Measurements from ENCODE around the gene TBXAS1.

Gene TBXAS1

GRCh38 chr7:139855498-139856270 lies 26.6 kb downstream of the TBXAS1 start:
- no peak overlapping the region for H3K4me3 Mint-ChIP-seq
- H3K27me3 Mint-ChIP-seq: no peaks in the 10 kb centered on the region
- peaks cover 31% of the 10 kb centered on the region for H3K4me1 Mint-ChIP-seq (ENCODE audit: low read depth)
- no peaks in the 10 kb centered on the region for H3K36me3 Mint-ChIP-seq (ENCODE audit: low read depth)
- H3K27ac Mint-ChIP-seq: peak overlapping the region; percentile 77
- DNase-seq: peak; percentile 42
- no peaks in the 10 kb centered on the region for H3K9me3 Mint-ChIP-seq

- H3K27ac Mint-ChIP-seq: no peak overlapping the region
Observed at GRCh38 chr7:139857791-139858190, 28.7 kb downstream of the TBXAS1 start.

GRCh38 chr7:139860090-139860775 lies 31.2 kb downstream of the TBXAS1 start:
- Mint-ChIP-seq H3K36me3 (ENCODE audit: low read depth) (no peaks in the 10 kb centered on the region), H3K9me3 (peaks cover 6% of the 10 kb centered on the region), H3K27ac (no peak overlapping the region), H3K4me3 (no peak overlapping the region), H3K4me1 (ENCODE audit: low read depth) (peaks cover 16% of the 10 kb centered on the region), H3K27me3 (peaks cover 13% of the 10 kb centered on the region)
- no peak for DNase-seq

More at GRCh38 chr7:139857791-139858190, 28.7 kb downstream of the TBXAS1 start:
- Mint-ChIP-seq H3K9me3 (no peaks in the 10 kb centered on the region), H3K4me3 (no peak overlapping the region), H3K27me3 (peaks cover 7% of the 10 kb centered on the region), H3K36me3 (ENCODE audit: low read depth) (no peaks in the 10 kb centered on the region), H3K4me1 (ENCODE audit: low read depth) (peaks cover 31% of the 10 kb centered on the region)
- DNase-seq: no peak

GRCh38 chr7:139861803-139862202 lies 32.7 kb downstream of the TBXAS1 start:
- no peak overlapping the region for H3K4me3 Mint-ChIP-seq
- peaks cover 6% of the 10 kb centered on the region for H3K4me1 Mint-ChIP-seq (ENCODE audit: low read depth)
- peaks cover 13% of the 10 kb centered on the region for H3K27me3 Mint-ChIP-seq
- peaks cover 6% of the 10 kb centered on the region for H3K9me3 Mint-ChIP-seq
- H3K36me3 Mint-ChIP-seq (ENCODE audit: low read depth): no peaks in the 10 kb centered on the region
- no peak overlapping the region for H3K27ac Mint-ChIP-seq
- no peak for DNase-seq

- Mint-ChIP-seq H3K4me1 (ENCODE audit: low read depth) (peaks cover 2% of the 10 kb centered on the region), H3K27me3 (peaks cover 13% of the 10 kb centered on the region), H3K4me3 (no peak overlapping the region), H3K27ac (no peak overlapping the region), H3K9me3 (peaks cover 6% of the 10 kb centered on the region), H3K36me3 (ENCODE audit: low read depth) (no peaks in the 10 kb centered on the region)
- DNase-seq: no peak
Observed at GRCh38 chr7:139866047-139866837, 37.2 kb downstream of the TBXAS1 start.

GRCh38 chr7:139867847-139868246 lies 38.8 kb downstream of the TBXAS1 start:
- Mint-ChIP-seq H3K27me3 (peaks cover 6% of the 10 kb centered on the region), H3K36me3 (ENCODE audit: low read depth) (no peaks in the 10 kb centered on the region), H3K4me3 (no peak overlapping the region), H3K9me3 (peaks cover 6% of the 10 kb centered on the region), H3K27ac (no peak overlapping the region), H3K4me1 (ENCODE audit: low read depth) (peaks cover 2% of the 10 kb centered on the region)
- no peak for DNase-seq

- H3K27me3 Mint-ChIP-seq: no peaks in the 10 kb centered on the region
- no peak for DNase-seq
- no peak overlapping the region for H3K4me3 Mint-ChIP-seq
- peaks cover 2% of the 10 kb centered on the region for H3K4me1 Mint-ChIP-seq (ENCODE audit: low read depth)
- no peak overlapping the region for H3K27ac Mint-ChIP-seq
- H3K36me3 Mint-ChIP-seq (ENCODE audit: low read depth): no peaks in the 10 kb centered on the region
- no peaks in the 10 kb centered on the region for H3K9me3 Mint-ChIP-seq
Observed at GRCh38 chr7:139869886-139870285, 40.8 kb downstream of the TBXAS1 start.

- no peak for DNase-seq
- Mint-ChIP-seq H3K27me3 (no peaks in the 10 kb centered on the region), H3K36me3 (ENCODE audit: low read depth) (no peaks in the 10 kb centered on the region), H3K4me3 (no peak overlapping the region), H3K27ac (no peak overlapping the region), H3K4me1 (ENCODE audit: low read depth) (peaks cover 2% of the 10 kb centered on the region), H3K9me3 (no peaks in the 10 kb centered on the region)
Observed at GRCh38 chr7:139870380-139870779, 41.3 kb downstream of the TBXAS1 start.

GRCh38 chr7:139871331-139871730 lies 42.3 kb downstream of the TBXAS1 start:
- Mint-ChIP-seq H3K27me3 (no peaks in the 10 kb centered on the region), H3K4me1 (ENCODE audit: low read depth) (peaks cover 2% of the 10 kb centered on the region), H3K27ac (no peak overlapping the region), H3K4me3 (no peak overlapping the region), H3K9me3 (no peaks in the 10 kb centered on the region), H3K36me3 (ENCODE audit: low read depth) (no peaks in the 10 kb centered on the region)
- no peak for DNase-seq

GRCh38 chr7:139871820-139872219 lies 42.8 kb downstream of the TBXAS1 start:
- Mint-ChIP-seq H3K27ac (no peak overlapping the region), H3K4me1 (ENCODE audit: low read depth) (peaks cover 2% of the 10 kb centered on the region), H3K36me3 (ENCODE audit: low read depth) (no peaks in the 10 kb centered on the region), H3K9me3 (no peaks in the 10 kb centered on the region), H3K4me3 (no peak overlapping the region), H3K27me3 (no peaks in the 10 kb centered on the region)
- no peak for DNase-seq

- peaks cover 11% of the 10 kb centered on the region for H3K4me1 Mint-ChIP-seq (ENCODE audit: low read depth)
- no peaks in the 10 kb centered on the region for H3K9me3 Mint-ChIP-seq
- no peaks in the 10 kb centered on the region for H3K36me3 Mint-ChIP-seq (ENCODE audit: low read depth)
- H3K4me3 Mint-ChIP-seq: no peak overlapping the region
- no peaks in the 10 kb centered on the region for H3K27me3 Mint-ChIP-seq
- DNase-seq: no peak
- no peak overlapping the region for H3K27ac Mint-ChIP-seq
Observed at GRCh38 chr7:139873593-139874301, 44.7 kb downstream of the TBXAS1 start.

GRCh38 chr7:139874302-139874629 lies 45.2 kb downstream of the TBXAS1 start:
- no peaks in the 10 kb centered on the region for H3K27me3 Mint-ChIP-seq
- H3K36me3 Mint-ChIP-seq (ENCODE audit: low read depth): no peaks in the 10 kb centered on the region
- no peaks in the 10 kb centered on the region for H3K9me3 Mint-ChIP-seq
- no peak overlapping the region for H3K27ac Mint-ChIP-seq
- H3K4me3 Mint-ChIP-seq: no peak overlapping the region
- peaks cover 11% of the 10 kb centered on the region for H3K4me1 Mint-ChIP-seq (ENCODE audit: low read depth)
- DNase-seq: no peak

GRCh38 chr7:139875821-139876241 lies 46.8 kb downstream of the TBXAS1 start:
- Mint-ChIP-seq H3K4me3 (no peak overlapping the region), H3K9me3 (no peaks in the 10 kb centered on the region), H3K4me1 (ENCODE audit: low read depth) (peaks cover 10% of the 10 kb centered on the region), H3K27ac (no peak overlapping the region), H3K27me3 (no peaks in the 10 kb centered on the region), H3K36me3 (ENCODE audit: low read depth) (no peaks in the 10 kb centered on the region)
- no peak for DNase-seq

GRCh38 chr7:139876622-139877283 lies 47.7 kb downstream of the TBXAS1 start:
- Mint-ChIP-seq H3K9me3 (no peaks in the 10 kb centered on the region), H3K27ac (no peak overlapping the region), H3K4me3 (no peak overlapping the region), H3K27me3 (no peaks in the 10 kb centered on the region), H3K36me3 (ENCODE audit: low read depth) (no peaks in the 10 kb centered on the region), H3K4me1 (ENCODE audit: low read depth) (peaks cover 10% of the 10 kb centered on the region)
- DNase-seq: no peak
